ENCODE measurements around the gene PAX8. TPM values are rescaled to one million over a fixed set of nuclear protein-coding genes. Genes with fewer than 3 reads are reported as not detected.
A peak's percentile ranks its signal among the peaks of the same experiment; 100 is the strongest.

Gene PAX8
- total RNA-seq, 1 experiment from 2014 or later: 0.15 TPM

DNA sequence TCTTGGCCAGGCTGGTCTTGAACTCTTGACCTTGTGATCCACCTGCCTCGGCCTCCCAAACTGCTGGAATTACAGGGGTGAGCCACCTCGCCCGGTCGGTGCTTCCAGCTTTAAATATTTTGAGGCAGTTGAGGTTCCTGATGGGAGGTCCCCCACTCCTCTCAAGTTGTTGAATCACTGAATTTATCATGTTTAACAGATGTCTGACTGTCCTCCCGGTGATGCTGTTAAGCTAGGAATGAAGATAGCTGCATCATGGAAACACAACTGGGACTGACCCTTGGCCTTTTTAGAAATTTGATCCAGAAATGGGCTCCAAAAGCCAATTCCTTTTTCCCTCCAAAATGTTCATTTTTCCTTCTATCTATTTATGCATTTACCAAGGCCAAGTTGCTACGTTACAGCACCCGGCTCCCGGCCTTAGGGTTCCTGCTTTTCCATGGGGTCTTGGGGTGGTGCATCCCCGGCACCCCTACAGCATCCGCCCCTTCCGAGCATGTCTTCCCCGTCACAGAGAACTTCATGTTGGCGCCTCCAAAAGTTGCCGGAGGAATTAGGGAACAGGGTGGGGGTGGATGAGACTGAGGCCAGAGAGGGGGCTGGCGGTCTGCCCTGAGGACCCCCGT, 43.9 kb downstream of the PAX8 start:
- in situ Hi-C loops (cut with HindIII; ENCODE audit: low pct_unique_long_range_greater_than_20kb, low sequenced_read_pairs): no loop called here
- peaks cover 5% of the 10 kb centered on the region for H3K4me1 ChIP-seq (ENCODE audit: control insufficient read depth, insufficient read depth, low read length)
- TF ChIP-seq CTCF (IDR thresholded peaks at IDR 0.05) (no peak), POLR2AphosphoS5 (IDR thresholded peaks at IDR 0.05; ENCODE audit: low read depth, low read length) (no peak), SIN3A (IDR thresholded peaks at IDR 0.05; ENCODE audit: borderline replicate concordance, insufficient read depth, low read depth, low read length) (no peak), TCF7L2 (IDR thresholded peaks at IDR 0.05; ENCODE audit: low read depth, low read length) (no peak)
- TF ChIP-seq, protein P1, sequence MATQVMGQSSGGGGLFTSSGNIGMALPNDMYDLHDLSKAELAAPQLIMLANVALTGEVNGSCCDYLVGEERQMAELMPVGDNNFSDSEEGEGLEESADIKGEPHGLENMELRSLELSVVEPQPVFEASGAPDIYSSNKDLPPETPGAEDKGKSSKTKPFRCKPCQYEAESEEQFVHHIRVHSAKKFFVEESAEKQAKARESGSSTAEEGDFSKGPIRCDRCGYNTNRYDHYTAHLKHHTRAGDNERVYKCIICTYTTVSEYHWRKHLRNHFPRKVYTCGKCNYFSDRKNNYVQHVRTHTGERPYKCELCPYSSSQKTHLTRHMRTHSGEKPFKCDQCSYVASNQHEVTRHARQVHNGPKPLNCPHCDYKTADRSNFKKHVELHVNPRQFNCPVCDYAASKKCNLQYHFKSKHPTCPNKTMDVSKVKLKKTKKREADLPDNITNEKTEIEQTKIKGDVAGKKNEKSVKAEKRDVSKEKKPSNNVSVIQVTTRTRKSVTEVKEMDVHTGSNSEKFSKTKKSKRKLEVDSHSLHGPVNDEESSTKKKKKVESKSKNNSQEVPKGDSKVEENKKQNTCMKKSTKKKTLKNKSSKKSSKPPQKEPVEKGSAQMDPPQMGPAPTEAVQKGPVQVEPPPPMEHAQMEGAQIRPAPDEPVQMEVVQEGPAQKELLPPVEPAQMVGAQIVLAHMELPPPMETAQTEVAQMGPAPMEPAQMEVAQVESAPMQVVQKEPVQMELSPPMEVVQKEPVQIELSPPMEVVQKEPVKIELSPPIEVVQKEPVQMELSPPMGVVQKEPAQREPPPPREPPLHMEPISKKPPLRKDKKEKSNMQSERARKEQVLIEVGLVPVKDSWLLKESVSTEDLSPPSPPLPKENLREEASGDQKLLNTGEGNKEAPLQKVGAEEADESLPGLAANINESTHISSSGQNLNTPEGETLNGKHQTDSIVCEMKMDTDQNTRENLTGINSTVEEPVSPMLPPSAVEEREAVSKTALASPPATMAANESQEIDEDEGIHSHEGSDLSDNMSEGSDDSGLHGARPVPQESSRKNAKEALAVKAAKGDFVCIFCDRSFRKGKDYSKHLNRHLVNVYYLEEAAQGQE (IDR thresholded peaks at IDR 0.05; ENCODE audit: insufficient read depth in 1 of 2, low read depth in 2 of 2, low read length in 1 of 2): no peak
- H3K27me3 ChIP-seq (ENCODE audit: control insufficient read depth, insufficient read depth, low read length): no peaks in the 10 kb centered on the region
- H3K9me3 ChIP-seq (ENCODE audit: control insufficient read depth, insufficient read depth, low read depth, low read length): no peaks in the 10 kb centered on the region
- intact Hi-C loops (cut with micrococcal nuclease; ENCODE audit: unreplicated experiment): no loop called here
- ChIA-PET POLR2A (no interaction called here), CTCF (no interaction called here)
- H3K4me3 ChIP-seq (ENCODE audit: low read depth in 2 of 2, low read length in 2 of 2): no peak overlapping the region
- ATAC-seq (no peak), DNase-seq (ENCODE audit: low read depth, low spot score) (no peak)
- no peak overlapping the region for H3K27ac ChIP-seq (ENCODE audit: low read length)
- no peaks in the 10 kb centered on the region for H3K36me3 ChIP-seq (ENCODE audit: control insufficient read depth, insufficient read depth, low read length)
- no TSS peak for BruUV-seq (replicated peaks)

- POLR2A ChIA-PET: no interaction called here
These were observed 44.8 kb downstream of the PAX8 start for GRCh38 chr2:113233593-113234550.

More at GRCh38 chr2:113233593-113234550, 44.8 kb downstream of the PAX8 start:
- no peaks in the 10 kb centered on the region for H3K27me3 ChIP-seq (ENCODE audit: control insufficient read depth, insufficient read depth, low read length)
- no peak overlapping the region for H3K27ac ChIP-seq (ENCODE audit: low read length)
- intact Hi-C loops (cut with micrococcal nuclease; ENCODE audit: unreplicated experiment): no loop called here
- TF ChIP-seq TCF7L2 (IDR thresholded peaks at IDR 0.05; ENCODE audit: low read depth, low read length): no peak
- TF ChIP-seq, protein P1 (IDR thresholded peaks at IDR 0.05; ENCODE audit: insufficient read depth in 1 of 2, low read depth in 2 of 2, low read length in 1 of 2): no peak
- TF ChIP-seq SIN3A (IDR thresholded peaks at IDR 0.05; ENCODE audit: borderline replicate concordance, insufficient read depth, low read depth, low read length): no peak
- TF ChIP-seq POLR2AphosphoS5 (IDR thresholded peaks at IDR 0.05; ENCODE audit: low read depth, low read length): no peak
- no peak for TF ChIP-seq CTCF (IDR thresholded peaks at IDR 0.05)
- ATAC-seq (peak; percentile 44; the same call in 1 of the 2 replicates), DNase-seq (ENCODE audit: low read depth, low spot score) (no peak)
- CTCF ChIA-PET: interaction anchor here (0.6 to 0.7 kb wide), 2 partner anchors 466 to 1301 kb away, joined by 5 to 9 read pairs; no protein-coding TSS in a partner anchor
- no peaks in the 10 kb centered on the region for H3K4me1 ChIP-seq (ENCODE audit: control insufficient read depth, insufficient read depth, low read length)
- no peak overlapping the region for H3K4me3 ChIP-seq (ENCODE audit: low read depth in 2 of 2, low read length in 2 of 2)
- no TSS peak for BruUV-seq (replicated peaks)
- H3K36me3 ChIP-seq (ENCODE audit: control insufficient read depth, insufficient read depth, low read length): no peaks in the 10 kb centered on the region
- in situ Hi-C loops (cut with HindIII; ENCODE audit: low pct_unique_long_range_greater_than_20kb, low sequenced_read_pairs): no loop called here
- H3K9me3 ChIP-seq (ENCODE audit: control insufficient read depth, insufficient read depth, low read depth, low read length): no peaks in the 10 kb centered on the region

All from Panc1 (cell line).